Activated CD8-positive, alpha-beta memory T cell treated with anti-CD3 and anti-CD28 coated beads for 48 hours (primary cell): ENCODE data around the gene STN1.

Source experiments
- DNase-seq, 3 experiments: peaks; one replicate each; pipeline ENCODE4 v3.0.0-alpha.2; 2020; ENCODE audit warnings: low read depth in 2 of 3, low spot score in 2 of 3

The STN1 gene

GRCh38 chr10:103869336-103869735 is 48.6 kb downstream of the STN1 start:
- no peak for DNase-seq

- no peak for DNase-seq
These were observed 49.8 kb downstream of the STN1 start for GRCh38 chr10:103868200-103868599.

- DNase-seq = no peak
These were observed 56.5 kb downstream of the STN1 start for GRCh38 chr10:103861505-103861904.

- DNase-seq = peak in 2 of 3 experiments; percentile 15 to 21
These were observed 58.6 kb downstream of the STN1 start for GRCh38 chr10:103859161-103860086.

GRCh38 chr10:103858360-103858759 is 59.6 kb downstream of the STN1 start:
- no peak for DNase-seq

GRCh38 chr10:103856797-103857170 is 61.2 kb downstream of the STN1 start:
- no peak for DNase-seq

- no peak for DNase-seq
These were observed 61.9 kb downstream of the STN1 start for GRCh38 chr10:103855852-103856796.

GRCh38 chr10:103855424-103855823 is 62.6 kb downstream of the STN1 start, which contains the start of gene SH3PXD2A:
Gene SH3PXD2A (minus strand): TSS chr10:103855576. CDS start chr10:103855266, 310 bp downstream.
- DNase-seq = no peak

GRCh38 chr10:103854686-103855391 is 63.1 kb downstream of the STN1 start:
- DNase-seq = no peak

- DNase-seq = no peak
These were observed 63.7 kb downstream of the STN1 start for GRCh38 chr10:103854265-103854685.

- DNase-seq = no peak
These were observed 64.3 kb downstream of the STN1 start for GRCh38 chr10:103853428-103854264.

- no peak for DNase-seq
These were observed 65.1 kb downstream of the STN1 start for GRCh38 chr10:103852856-103853255.

- DNase-seq = no peak
These were observed 65.7 kb downstream of the STN1 start for GRCh38 chr10:103852189-103852711.

- no peak for DNase-seq
These were observed 66.7 kb downstream of the STN1 start for GRCh38 chr10:103851261-103851660.

- no peak for DNase-seq
These were observed 67.5 kb downstream of the STN1 start for GRCh38 chr10:103850572-103850895.

- no peak for DNase-seq
These were observed 68.0 kb downstream of the STN1 start for GRCh38 chr10:103849880-103850571.

GRCh38 chr10:103849212-103849877 is 68.6 kb downstream of the STN1 start:
- DNase-seq = no peak

- no peak for DNase-seq
These were observed 70.0 kb downstream of the STN1 start for GRCh38 chr10:103847909-103848468.

GRCh38 chr10:103847346-103847745 is 70.6 kb downstream of the STN1 start:
- no peak for DNase-seq
